ENCODE results near the gene MS4A7.

DNA sequence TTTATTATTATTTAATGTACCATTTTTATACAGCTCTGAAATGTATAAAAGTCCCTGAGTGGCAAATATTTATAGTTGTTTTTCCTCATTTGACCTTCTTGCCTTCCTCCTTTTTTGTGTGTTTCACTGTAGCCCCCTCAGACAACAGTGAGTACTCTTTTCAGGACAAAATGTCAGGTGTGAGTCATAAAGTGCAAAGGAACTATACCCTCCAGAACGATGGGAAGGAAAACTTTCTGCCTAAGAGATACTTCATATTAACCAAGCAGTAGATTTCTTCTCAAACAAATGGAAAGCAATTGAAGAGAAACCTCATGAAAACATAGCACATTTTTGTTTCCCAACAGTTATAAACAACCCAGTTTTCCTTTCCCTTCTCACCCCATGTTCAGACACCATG is 16.1 kb upstream of the MS4A7 start:
- TF ChIP-seq, protein P1, sequence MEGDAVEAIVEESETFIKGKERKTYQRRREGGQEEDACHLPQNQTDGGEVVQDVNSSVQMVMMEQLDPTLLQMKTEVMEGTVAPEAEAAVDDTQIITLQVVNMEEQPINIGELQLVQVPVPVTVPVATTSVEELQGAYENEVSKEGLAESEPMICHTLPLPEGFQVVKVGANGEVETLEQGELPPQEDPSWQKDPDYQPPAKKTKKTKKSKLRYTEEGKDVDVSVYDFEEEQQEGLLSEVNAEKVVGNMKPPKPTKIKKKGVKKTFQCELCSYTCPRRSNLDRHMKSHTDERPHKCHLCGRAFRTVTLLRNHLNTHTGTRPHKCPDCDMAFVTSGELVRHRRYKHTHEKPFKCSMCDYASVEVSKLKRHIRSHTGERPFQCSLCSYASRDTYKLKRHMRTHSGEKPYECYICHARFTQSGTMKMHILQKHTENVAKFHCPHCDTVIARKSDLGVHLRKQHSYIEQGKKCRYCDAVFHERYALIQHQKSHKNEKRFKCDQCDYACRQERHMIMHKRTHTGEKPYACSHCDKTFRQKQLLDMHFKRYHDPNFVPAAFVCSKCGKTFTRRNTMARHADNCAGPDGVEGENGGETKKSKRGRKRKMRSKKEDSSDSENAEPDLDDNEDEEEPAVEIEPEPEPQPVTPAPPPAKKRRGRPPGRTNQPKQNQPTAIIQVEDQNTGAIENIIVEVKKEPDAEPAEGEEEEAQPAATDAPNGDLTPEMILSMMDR (IDR thresholded peaks at IDR 0.05) = no peak
- TF ChIP-seq POLR2AphosphoS5 (IDR thresholded peaks at IDR 0.05) (no peak), EP300 (IDR thresholded peaks at IDR 0.05) (no peak), POLR2A (IDR thresholded peaks at IDR 0.05) (no peak)

All from sigmoid colon (tissue), 4 donors.